Subcutaneous abdominal adipose tissue (tissue), 5 donors: ENCODE measurements around the gene TFF1.

ENCODE experiments used
- H3K27ac ChIP-seq: one replicate; pipeline ENCODE4 v1.7.0; 2013; ENCODE audit warnings: low read depth, mild to moderate bottlenecking, inconsistent platforms, low read length, moderate library complexity
- H3K27me3 ChIP-seq, 5 donors: one replicate each; pipeline ENCODE4 v1.7.0; 2013; ENCODE audit warnings: low read length in 5 of 5, inconsistent platforms in 1 of 5; ENCODE audit not compliant: control insufficient read depth in 5 of 5, insufficient read depth in 4 of 5
- H3K36me3 ChIP-seq, 5 donors: one replicate each; pipeline ENCODE4 v1.7.0; 2013; ENCODE audit warnings: low read length in 5 of 5; ENCODE audit not compliant: control insufficient read depth in 5 of 5, insufficient read depth in 5 of 5
- H3K4me1 ChIP-seq, 5 donors: one replicate each; pipeline ENCODE4 v1.7.0; 2013; ENCODE audit warnings: low read length in 5 of 5, mild to moderate bottlenecking in 3 of 5, moderate library complexity in 1 of 5; ENCODE audit not compliant: control insufficient read depth in 5 of 5, insufficient read depth in 5 of 5
- H3K4me3 ChIP-seq, 5 donors: one replicate each; pipeline ENCODE4 v1.7.0; 2013; ENCODE audit warnings: low read length in 5 of 5, low read depth in 1 of 5
- H3K9ac ChIP-seq, 5 donors: one replicate each; pipeline ENCODE4 v1.7.0; 2013; ENCODE audit warnings: low read length in 5 of 5, mild to moderate bottlenecking in 4 of 5, moderate library complexity in 3 of 5
- H3K9me3 ChIP-seq, 5 donors: one replicate each; pipeline ENCODE4 v1.7.0; 2013; ENCODE audit warnings: low read length in 5 of 5; ENCODE audit not compliant: control insufficient read depth in 5 of 5
- donor health status: healthy.
- donor health status: healthy.
- donor health status: healthy.
- donor health status: healthy.
- donor health status: healthy.

Gene TFF1

GRCh38 chr21:42348762-42349161 lies 17.6 kb downstream of the TFF1 start:
- Histone ChIP-seq H3K27me3 (peaks cover 0 to 9% (median 8%) of the 10 kb centered on the region in 5 donors), H3K4me3 (no peak overlapping the region), H3K9ac (no peak overlapping the region), H3K9me3 (no peaks in the 10 kb centered on the region), H3K36me3 (no peaks in the 10 kb centered on the region), H3K27ac (no peak overlapping the region), H3K4me1 (peaks cover 0 to 3% (median 0%) of the 10 kb centered on the region in 5 donors)

DNA sequence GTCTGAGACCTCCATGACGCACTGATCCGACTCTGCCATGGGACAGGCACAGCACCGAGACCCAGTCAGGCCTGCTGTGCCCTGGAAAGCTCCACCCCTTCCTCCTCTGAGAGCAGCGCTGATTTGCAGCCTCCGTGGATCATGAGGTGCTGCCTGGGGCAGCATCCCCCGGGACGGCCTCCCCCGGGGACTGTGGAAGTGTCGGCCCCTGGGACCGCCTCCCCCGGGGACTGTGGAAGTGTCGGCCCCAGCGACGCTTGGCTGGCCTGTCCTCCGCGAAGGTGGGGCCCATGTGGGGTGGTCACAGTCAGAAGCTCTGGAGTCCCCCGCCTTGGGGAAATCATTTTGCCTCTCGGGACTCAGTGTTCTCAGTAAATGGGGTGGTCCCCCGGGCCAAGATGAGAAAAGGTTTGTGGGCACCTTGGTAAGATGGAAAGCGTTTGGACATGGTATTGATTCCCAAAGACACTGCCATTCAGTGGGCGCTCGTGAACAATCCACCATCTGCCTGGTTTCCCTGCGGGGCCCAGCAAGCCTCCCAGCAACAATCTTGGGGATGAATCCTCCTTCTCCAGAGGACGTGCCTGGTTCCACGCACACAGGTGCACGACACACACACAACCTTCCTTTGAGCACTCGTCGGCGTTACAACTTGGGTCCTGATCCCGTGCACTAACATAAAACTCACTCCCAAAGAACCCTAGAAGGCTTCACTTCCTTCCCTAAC lies 18.6 kb downstream of the TFF1 start:
- H3K27ac ChIP-seq = no peak overlapping the region
- no peaks in the 10 kb centered on the region for H3K9me3 ChIP-seq
- H3K9ac ChIP-seq = no peak overlapping the region
- peaks cover 0 to 3% (median 0%) of the 10 kb centered on the region in 5 donors for H3K4me1 ChIP-seq
- peaks cover 0 to 12% (median 8%) of the 10 kb centered on the region in 5 donors for H3K27me3 ChIP-seq
- H3K36me3 ChIP-seq = no peaks in the 10 kb centered on the region
- H3K4me3 ChIP-seq = no peak overlapping the region

DNA sequence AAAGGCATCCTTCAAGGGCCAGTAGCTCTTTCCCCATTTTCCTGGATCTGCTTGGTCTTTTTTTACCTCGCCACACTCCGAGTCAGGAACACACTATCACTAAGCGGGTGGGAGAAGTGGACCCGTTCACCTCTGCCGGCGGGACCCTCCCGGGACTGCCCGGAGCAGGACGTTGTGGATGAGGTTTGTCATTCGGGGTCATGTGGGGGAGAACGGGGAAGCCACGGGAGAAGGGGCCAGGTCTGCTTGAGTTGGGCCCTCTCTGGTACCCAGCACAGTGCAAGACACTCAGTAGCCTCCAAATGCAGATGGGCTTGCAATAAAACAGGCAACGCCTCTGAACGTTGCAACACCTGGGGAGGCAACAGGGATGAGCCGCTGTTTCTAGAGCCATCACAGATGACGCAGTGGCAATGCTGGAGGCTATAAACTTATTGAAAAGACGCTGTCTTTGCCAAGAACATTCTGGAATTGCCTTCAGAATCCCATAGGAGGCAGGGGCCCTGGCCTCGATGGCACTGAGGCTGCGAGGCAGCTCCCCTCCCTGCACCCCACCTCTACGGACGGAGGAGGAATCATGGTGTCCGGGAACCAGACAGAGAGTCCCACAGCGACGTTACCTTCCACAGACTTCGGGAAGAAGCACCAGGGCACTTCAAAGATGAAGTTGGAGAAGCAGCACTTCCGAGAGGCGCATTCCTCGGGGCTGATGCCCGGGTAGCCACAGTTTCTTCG lies 19.3 kb downstream of the TFF1 start:
- no peak overlapping the region for H3K4me3 ChIP-seq
- no peaks in the 10 kb centered on the region for H3K36me3 ChIP-seq
- no peaks in the 10 kb centered on the region for H3K9me3 ChIP-seq
- peaks cover 0 to 3% (median 0%) of the 10 kb centered on the region in 5 donors for H3K4me1 ChIP-seq
- H3K27ac ChIP-seq = no peak overlapping the region
- H3K27me3 ChIP-seq = peaks cover 0 to 12% (median 8%) of the 10 kb centered on the region in 5 donors
- no peak overlapping the region for H3K9ac ChIP-seq

- Histone ChIP-seq H3K36me3 (no peaks in the 10 kb centered on the region), H3K27ac (no peak overlapping the region), H3K4me3 (no peak overlapping the region), H3K9me3 (no peaks in the 10 kb centered on the region), H3K9ac (no peak overlapping the region), H3K27me3 (peaks cover 0 to 12% (median 8%) of the 10 kb centered on the region in 5 donors), H3K4me1 (peaks cover 0 to 3% (median 0%) of the 10 kb centered on the region in 5 donors)
These were observed 19.9 kb downstream of the TFF1 start for GRCh38 chr21:42346441-42346840.

GRCh38 chr21:42344631-42345030 lies 21.7 kb downstream of the TFF1 start:
- H3K4me3 ChIP-seq = no peak overlapping the region
- H3K9ac ChIP-seq = no peak overlapping the region
- H3K36me3 ChIP-seq = no peaks in the 10 kb centered on the region
- peaks cover 0 to 12% (median 8%) of the 10 kb centered on the region in 5 donors for H3K27me3 ChIP-seq
- H3K4me1 ChIP-seq = no peaks in the 10 kb centered on the region
- no peak overlapping the region for H3K27ac ChIP-seq
- H3K9me3 ChIP-seq = no peaks in the 10 kb centered on the region

GRCh38 chr21:42343963-42344510 lies 22.3 kb downstream of the TFF1 start:
- peaks cover 0 to 13% (median 6%) of the 10 kb centered on the region in 5 donors for H3K27me3 ChIP-seq

GRCh38 chr21:42343556-42343955 lies 22.8 kb downstream of the TFF1 start:
- no peak overlapping the region for H3K27ac ChIP-seq
- H3K4me1 ChIP-seq = no peaks in the 10 kb centered on the region
- H3K4me3 ChIP-seq = no peak overlapping the region
- peaks cover 0 to 16% (median 3%) of the 10 kb centered on the region in 5 donors for H3K27me3 ChIP-seq
- no peaks in the 10 kb centered on the region for H3K9me3 ChIP-seq
- H3K36me3 ChIP-seq = no peaks in the 10 kb centered on the region
- no peak overlapping the region for H3K9ac ChIP-seq

More at GRCh38 chr21:42343963-42344510, 22.3 kb downstream of the TFF1 start:
- no peaks in the 10 kb centered on the region for H3K36me3 ChIP-seq
- H3K27ac ChIP-seq = no peak overlapping the region
- no peak overlapping the region for H3K4me3 ChIP-seq
- no peak overlapping the region for H3K9ac ChIP-seq
- H3K9me3 ChIP-seq = no peaks in the 10 kb centered on the region
- no peaks in the 10 kb centered on the region for H3K4me1 ChIP-seq

DNA sequence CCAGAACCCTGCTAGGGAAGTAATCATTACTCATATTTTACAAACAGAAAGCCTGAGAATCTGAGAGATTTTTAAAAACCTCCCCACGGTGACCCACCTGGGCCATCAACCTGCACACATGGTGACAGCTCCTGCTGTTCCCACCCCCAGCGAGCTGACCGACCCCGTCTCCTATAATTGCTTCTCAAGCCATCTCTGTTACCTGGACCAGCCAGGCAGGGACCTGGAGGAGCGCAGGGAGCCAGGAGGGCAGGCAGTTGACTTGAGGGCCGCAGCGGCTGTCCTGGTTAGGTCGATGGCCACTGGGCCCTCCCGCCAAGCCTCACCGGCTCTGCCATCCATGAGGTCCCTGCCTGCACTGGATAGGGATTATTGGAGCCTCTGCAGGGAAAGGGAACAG lies 23.2 kb downstream of the TFF1 start:
- no peak overlapping the region for H3K4me3 ChIP-seq
- H3K36me3 ChIP-seq = no peaks in the 10 kb centered on the region
- no peaks in the 10 kb centered on the region for H3K9me3 ChIP-seq
- no peak overlapping the region for H3K9ac ChIP-seq
- peaks cover 0 to 4% (median 0%) of the 10 kb centered on the region in 5 donors for H3K4me1 ChIP-seq
- H3K27ac ChIP-seq = no peak overlapping the region
- peaks cover 0 to 16% (median 3%) of the 10 kb centered on the region in 5 donors for H3K27me3 ChIP-seq

GRCh38 chr21:42341776-42342542 lies 24.4 kb downstream of the TFF1 start:
- Histone ChIP-seq H3K27ac (no peak overlapping the region), H3K36me3 (no peaks in the 10 kb centered on the region), H3K4me1 (peaks cover 0 to 8% (median 0%) of the 10 kb centered on the region in 5 donors), H3K4me3 (no peak overlapping the region), H3K27me3 (peaks cover 0 to 12% (median 4%) of the 10 kb centered on the region in 5 donors), H3K9ac (no peak overlapping the region), H3K9me3 (no peaks in the 10 kb centered on the region)
